KMS-11 (cell line): Measurements from ENCODE around the gene SYNPO2.

Source experiments
- H2AFZ ChIP-seq: fragments of 200-600 bp; sonication (generic); 2 replicates; pipeline ENCODE4 v1.6.1; 2016; ENCODE audit warnings: antibody characterized with exemption, mixed run types, low read depth
- H3K27ac ChIP-seq: fragments of 200-600 bp; sonication (generic); 2 replicates; pipeline ENCODE4 v1.6.1; 2016; ENCODE audit warnings: mild to moderate bottlenecking, mixed run types
- H3K27me3 ChIP-seq: fragments of 200-600 bp; sonication (generic); 2 replicates; pipeline ENCODE4 v1.6.1; 2017; ENCODE audit warnings: mild to moderate bottlenecking, low read depth, mixed run types, moderate library complexity; ENCODE audit not compliant: insufficient read depth
- H3K36me3 ChIP-seq: fragments of 200-600 bp; sonication (generic); 2 replicates; pipeline ENCODE4 v1.6.1; 2017; ENCODE audit warnings: mild to moderate bottlenecking, mixed run types; ENCODE audit not compliant: insufficient read depth
- H3K4me1 ChIP-seq: fragments of 200-600 bp; sonication (generic); 2 replicates; pipeline ENCODE4 v1.6.1; 2016; ENCODE audit warnings: mild to moderate bottlenecking, low read depth, mixed run types; ENCODE audit not compliant: poor library complexity, severe bottlenecking
- H3K4me2 ChIP-seq: fragments of 200-600 bp; sonication (generic); 2 replicates; pipeline ENCODE4 v1.7.0; 2016; ENCODE audit warnings: mild to moderate bottlenecking, mixed run types
- H3K4me3 ChIP-seq: fragments of 200-600 bp; sonication (generic); IDR thresholded peaks from 2 replicates; pipeline ENCODE4 v1.6.1; 2017; ENCODE audit warnings: low read depth, low read length, mixed read lengths; ENCODE audit not compliant: insufficient read depth
- H3K79me2 ChIP-seq: fragments of 200-600 bp; sonication (generic); 2 replicates; pipeline ENCODE4 v1.6.1; 2016; ENCODE audit warnings: low read depth, mixed run types; ENCODE audit not compliant: insufficient read depth
- H3K9ac ChIP-seq: fragments of 200-600 bp; sonication (generic); 2 replicates; pipeline ENCODE4 v1.6.1; 2016; ENCODE audit warnings: mild to moderate bottlenecking, mixed run types
- H4K20me1 ChIP-seq: fragments of 200-600 bp; sonication (generic); 2 replicates; pipeline ENCODE4 v1.6.1; 2016; ENCODE audit warnings: mild to moderate bottlenecking, mixed run types; ENCODE audit not compliant: insufficient read depth
- CTCF ChIP-seq: fragments of 200-600 bp; sonication (generic); conservative IDR thresholded peaks from 2 replicates; pipeline ENCODE4 v1.6.1; 2017; ENCODE audit warnings: low read depth, mild to moderate bottlenecking, antibody characterized with exemption, low read length, moderate library complexity, mixed read lengths

SYNPO2 gene

GRCh38 chr4:118898684-118899138, 10.1 kb downstream of the SYNPO2 start:
- Histone ChIP-seq H2AFZ (no peak overlapping the region), H3K4me3 (no peak overlapping the region), H4K20me1 (no peaks in the 10 kb centered on the region), H3K4me2 (no peak overlapping the region), H3K79me2 (no peaks in the 10 kb centered on the region), H3K9ac (no peak overlapping the region), H3K27ac (no peak overlapping the region), H3K4me1 (no peaks in the 10 kb centered on the region), H3K27me3 (no peaks in the 10 kb centered on the region), H3K36me3 (no peaks in the 10 kb centered on the region)
- TF ChIP-seq CTCF: no peak

GRCh38 chr4:118904418-118904817, 15.8 kb downstream of the SYNPO2 start:
- Histone ChIP-seq H3K4me1 (no peaks in the 10 kb centered on the region), H3K27ac (no peak overlapping the region), H3K4me3 (no peak overlapping the region), H3K9ac (no peak overlapping the region), H3K27me3 (no peaks in the 10 kb centered on the region), H4K20me1 (no peaks in the 10 kb centered on the region), H3K4me2 (no peak overlapping the region), H3K79me2 (no peaks in the 10 kb centered on the region), H2AFZ (no peak overlapping the region), H3K36me3 (no peaks in the 10 kb centered on the region)
- TF ChIP-seq CTCF: no peak

DNA sequence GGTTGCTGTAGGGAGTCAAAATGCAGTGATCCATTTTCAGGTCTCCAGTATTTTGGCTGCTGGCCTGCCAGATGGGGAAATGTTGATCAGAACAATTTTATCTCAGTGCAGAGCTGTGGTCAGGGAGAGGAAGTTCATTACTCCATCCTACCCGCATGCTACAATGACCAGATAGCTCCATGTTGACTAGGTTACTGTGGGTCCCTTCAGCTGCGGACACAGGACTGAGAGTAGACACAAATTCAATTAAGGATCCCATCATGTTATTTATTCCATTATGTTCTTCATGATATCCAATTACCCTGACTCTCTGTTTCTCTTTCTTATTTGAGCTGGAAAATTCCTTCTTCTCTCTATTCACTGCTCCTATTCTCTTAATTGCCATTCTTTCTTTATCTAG, 16.3 kb downstream of the SYNPO2 start:
- no peak overlapping the region for H3K4me2 ChIP-seq
- H3K4me3 ChIP-seq: no peak overlapping the region
- H2AFZ ChIP-seq: no peak overlapping the region
- no peaks in the 10 kb centered on the region for H3K4me1 ChIP-seq
- H3K9ac ChIP-seq: no peak overlapping the region
- H3K79me2 ChIP-seq: no peaks in the 10 kb centered on the region
- no peak for TF ChIP-seq CTCF
- H3K27me3 ChIP-seq: no peaks in the 10 kb centered on the region
- no peaks in the 10 kb centered on the region for H3K36me3 ChIP-seq
- H3K27ac ChIP-seq: no peak overlapping the region
- no peaks in the 10 kb centered on the region for H4K20me1 ChIP-seq

GRCh38 chr4:118905566-118905965, 16.9 kb downstream of the SYNPO2 start:
- Histone ChIP-seq H3K79me2 (no peaks in the 10 kb centered on the region), H3K4me2 (no peak overlapping the region), H3K9ac (no peak overlapping the region), H3K4me3 (no peak overlapping the region), H3K4me1 (no peaks in the 10 kb centered on the region), H3K27ac (no peak overlapping the region), H2AFZ (no peak overlapping the region), H4K20me1 (no peaks in the 10 kb centered on the region), H3K27me3 (no peaks in the 10 kb centered on the region), H3K36me3 (no peaks in the 10 kb centered on the region)
- no peak for TF ChIP-seq CTCF
